Bronchial smooth muscle cell (primary cell): ENCODE results near the gene PAX6. TPM values are rescaled to one million over a fixed set of nuclear protein-coding genes. Genes with fewer than 3 reads are reported as not detected.

ENCODE experiments used
- total RNA-seq: library from RNA; depleted of rRNA; stranded (reverse); fragments of >200 nt; gene quantifications from 2 replicates; pipeline ENCODE4 v1.2.1, GENCODE V29; 2014

The PAX6 gene
- 0.34 and 0.63 TPM in 2 replicates for total RNA-seq

DNA sequence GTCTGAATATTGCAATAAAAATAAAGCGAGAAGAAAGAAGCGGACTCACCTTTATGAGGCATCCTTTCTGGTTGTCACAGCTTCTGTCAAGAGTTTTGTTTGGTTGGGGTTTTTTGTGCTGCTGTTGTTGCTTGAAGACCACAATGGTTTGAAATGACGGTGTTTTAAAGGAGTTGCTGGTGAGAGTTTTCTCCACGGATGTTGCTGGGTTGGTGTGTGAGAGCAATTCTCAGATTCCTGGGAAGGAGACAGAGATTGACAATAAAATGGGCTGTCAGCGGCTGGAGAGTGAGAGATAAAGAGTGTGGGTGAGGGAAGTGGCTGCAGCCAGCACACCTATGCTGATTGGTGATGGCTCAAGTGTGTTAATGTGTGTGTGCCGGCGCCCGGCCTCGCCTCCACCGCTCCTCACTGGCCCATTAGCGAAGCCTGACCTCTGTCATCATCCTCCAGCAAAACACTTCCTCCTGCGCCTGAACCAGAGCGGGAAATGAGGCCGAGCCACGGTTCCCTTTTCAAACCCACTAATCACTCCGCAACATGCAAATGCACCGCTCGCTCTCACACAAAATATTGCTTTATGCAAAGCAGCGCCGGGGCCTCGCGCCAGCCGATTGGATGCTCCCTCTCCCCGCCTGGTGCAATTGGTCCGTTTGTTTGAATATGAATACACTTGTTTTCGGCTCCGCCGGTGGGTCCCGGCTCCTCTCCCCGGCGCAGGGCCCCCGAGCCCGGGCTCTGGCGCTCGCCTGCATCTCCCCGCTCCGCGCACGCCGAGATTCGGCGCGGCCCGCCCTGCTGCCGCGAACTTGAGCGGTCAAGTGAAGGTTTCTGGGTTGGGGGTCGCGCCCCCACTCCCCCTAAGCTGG is at the start of gene PAX6:
Gene PAX6, minus strand, starts transcription at position 544 of the 869 bp plus-strand sequence. CDS start 4,911 bp downstream, outside the sequence.

